HG03039 (cell line): ENCODE measurements around the gene TBCE.

Source experiments
- ATAC-seq: cut with Tn5 transposase; IDR thresholded peaks from one replicate; pipeline ENCODE4 v1.9.1; 2021; ENCODE audit warnings: mild to moderate bottlenecking, moderate library complexity; ENCODE audit not compliant: unreplicated experiment

The TBCE gene

GRCh38 chr1:235408503-235408960 lies 41.3 kb downstream of the TBCE start:
- no peak for ATAC-seq

DNA sequence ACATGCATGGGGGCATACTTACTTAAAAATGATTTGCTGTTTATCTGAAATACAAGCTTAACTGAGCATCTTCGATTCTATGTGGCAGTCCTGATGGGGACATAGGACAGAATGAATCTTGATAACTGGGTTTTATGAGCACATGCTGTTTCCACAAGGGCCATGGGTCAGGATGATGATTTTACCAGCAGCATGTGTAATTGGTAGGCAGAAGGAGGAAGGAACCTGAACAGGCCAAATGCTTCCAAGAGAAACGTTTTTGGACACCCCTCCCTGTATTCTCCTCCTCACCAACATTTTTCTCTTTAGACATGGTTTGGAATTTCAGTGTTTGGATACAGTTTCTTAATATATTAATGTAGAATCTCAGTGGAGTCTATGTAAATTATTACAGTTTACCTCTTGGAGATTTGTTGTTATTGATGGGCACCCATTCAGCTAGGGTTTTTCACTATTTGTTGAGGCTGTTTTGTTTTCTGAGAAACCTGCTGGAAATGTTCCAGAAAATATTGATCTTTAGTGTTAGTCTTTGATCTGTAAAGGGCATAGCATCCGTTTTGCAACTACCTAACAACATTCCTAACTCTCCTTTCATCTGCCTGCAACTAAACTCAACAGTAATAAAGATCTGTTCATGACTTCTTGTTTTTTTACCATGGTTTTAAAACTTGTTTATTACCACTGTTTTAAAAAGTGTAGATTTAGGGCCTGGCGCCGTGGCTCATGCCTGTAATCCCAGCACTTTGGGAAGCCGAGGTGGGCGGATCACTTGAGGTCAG lies 42.0 kb downstream of the TBCE start:
- ATAC-seq = no peak

GRCh38 chr1:235410467-235410866 lies 43.2 kb downstream of the TBCE start:
- ATAC-seq = no peak

DNA sequence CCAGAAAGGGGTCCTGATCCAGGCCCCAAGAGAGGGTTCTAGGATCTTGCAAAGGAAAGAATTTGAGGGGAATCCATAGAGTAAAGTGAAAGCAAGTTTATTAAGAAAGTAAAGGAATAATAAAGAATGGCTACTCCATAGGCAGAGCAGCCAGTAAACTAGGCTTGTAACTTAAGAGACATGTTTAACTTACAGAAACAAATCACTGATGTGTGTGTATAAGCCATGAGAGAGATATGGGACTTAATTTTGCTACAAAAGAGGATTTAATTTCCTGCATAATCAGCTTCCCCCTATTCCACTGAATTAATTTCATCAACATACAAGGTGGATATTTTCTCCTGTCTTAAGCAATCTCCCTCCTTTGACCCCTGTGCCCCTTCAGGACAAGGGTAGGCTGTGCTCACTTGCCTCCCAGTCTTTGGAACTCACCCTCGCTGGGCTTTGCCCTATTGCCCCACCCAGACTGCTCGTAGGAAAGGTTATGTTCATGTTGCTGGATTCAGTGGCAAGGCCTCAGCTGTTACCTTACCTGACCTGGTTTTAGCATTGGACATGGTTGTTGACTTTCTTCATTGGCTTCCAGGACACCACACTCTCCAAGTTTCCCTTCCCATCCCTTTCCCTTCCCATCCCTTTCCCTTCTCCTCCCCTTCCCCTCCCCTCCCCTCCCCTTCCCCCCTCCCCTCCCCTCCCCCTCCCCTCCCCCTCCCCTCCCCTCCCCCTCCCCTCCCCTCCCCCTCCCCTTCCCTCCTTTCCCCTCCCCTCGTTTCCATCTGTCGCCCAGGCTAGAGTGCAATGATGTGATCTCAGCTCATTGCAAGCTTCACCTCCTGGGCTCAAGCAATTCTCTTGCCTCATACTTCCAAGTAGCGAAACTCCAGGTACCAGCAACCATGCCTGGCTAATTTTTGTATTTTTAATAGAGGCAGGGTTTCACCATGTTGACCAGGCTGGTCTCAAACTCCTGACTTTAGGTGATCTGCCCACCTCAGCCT lies 44.6 kb downstream of the TBCE start:
- no peak for ATAC-seq

GRCh38 chr1:235415008-235415904 lies 48.0 kb downstream of the TBCE start:
- no peak for ATAC-seq

DNA sequence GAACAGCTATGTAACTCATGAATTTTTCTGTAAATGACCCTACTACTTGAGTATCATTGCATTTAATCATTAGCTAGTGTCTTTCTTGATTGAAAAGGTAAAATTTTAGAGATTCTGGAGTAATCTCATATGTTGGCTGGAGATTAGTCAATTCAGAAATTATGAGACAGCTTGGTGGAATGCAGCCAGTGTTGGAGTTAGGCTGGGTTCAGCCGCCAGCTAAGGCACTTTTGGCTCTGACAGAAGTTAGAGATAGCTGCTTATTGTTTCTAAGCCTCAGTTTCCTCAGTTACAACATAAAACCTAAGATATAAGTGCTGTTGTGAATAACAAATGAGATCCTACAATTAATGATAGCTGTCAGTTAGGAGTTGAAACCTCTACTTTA lies 49.4 kb downstream of the TBCE start:
- no peak for ATAC-seq

GRCh38 chr1:235417086-235417697 lies 50.0 kb downstream of the TBCE start:
- ATAC-seq = no peak

- no peak for ATAC-seq
Measured at GRCh38 chr1:235421751-235422150, 54.5 kb downstream of the TBCE start.

DNA sequence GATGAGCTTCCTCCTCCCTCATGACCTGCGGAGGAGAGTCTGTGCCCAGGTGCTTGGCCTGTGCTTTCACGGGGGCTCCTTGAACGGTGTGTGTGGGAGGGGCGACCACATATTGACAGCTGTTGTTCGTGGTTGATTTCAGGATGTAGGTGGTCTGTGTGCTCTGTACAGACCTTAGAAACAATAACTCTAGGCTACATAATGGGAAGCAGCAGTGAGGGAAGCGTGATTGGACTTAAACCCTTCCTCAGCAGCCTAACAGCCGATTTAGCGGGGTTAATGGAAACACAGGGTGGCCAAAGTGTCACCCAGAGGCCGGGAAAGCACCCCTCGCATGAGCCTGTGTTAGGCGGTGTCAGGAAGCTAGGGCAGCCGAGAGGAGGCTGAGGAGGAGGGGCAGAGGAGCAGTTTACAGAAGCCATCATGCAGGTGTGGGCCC lies 56.0 kb downstream of the TBCE start:
- ATAC-seq = no peak

DNA sequence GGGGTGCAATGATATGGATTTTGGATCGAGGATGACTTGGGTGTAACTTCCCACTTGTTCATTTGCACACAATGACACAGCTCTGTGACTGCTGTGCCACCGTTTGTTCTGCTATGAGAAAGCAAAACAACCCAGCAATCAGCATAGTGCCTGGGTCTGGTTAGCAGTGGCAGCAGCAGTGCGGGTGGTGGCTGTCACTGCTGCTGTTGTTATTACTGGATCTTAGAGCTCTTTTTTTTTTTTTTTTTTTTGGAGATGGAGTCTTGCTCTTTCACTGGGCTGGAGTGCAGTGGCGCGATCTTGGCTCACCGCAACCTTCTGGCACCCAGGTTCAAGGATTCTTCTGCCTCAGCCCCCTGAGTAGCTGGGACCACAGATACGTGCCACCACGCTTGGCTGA lies 56.9 kb downstream of the TBCE start:
- ATAC-seq = no peak

DNA sequence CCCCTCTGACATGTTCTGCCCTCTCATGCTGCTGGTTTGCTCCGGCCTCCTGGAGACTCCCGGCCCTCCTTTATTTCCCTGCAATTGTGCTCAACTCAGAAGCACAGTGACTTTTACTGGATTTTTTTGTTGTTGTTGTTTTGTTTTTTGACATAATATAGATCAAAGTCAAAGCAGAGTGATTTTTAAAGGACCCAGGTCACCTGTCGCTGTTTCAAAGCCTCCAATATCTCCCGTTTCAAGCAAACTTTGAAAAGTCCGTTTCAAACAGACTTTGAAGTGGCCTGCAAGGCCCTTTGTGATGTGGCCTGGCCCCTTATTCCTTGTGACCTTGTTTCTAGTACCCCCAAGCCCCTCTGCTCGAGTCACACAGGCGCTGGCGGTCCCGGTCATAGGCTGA lies 58.1 kb downstream of the TBCE start:
- ATAC-seq = no peak

DNA sequence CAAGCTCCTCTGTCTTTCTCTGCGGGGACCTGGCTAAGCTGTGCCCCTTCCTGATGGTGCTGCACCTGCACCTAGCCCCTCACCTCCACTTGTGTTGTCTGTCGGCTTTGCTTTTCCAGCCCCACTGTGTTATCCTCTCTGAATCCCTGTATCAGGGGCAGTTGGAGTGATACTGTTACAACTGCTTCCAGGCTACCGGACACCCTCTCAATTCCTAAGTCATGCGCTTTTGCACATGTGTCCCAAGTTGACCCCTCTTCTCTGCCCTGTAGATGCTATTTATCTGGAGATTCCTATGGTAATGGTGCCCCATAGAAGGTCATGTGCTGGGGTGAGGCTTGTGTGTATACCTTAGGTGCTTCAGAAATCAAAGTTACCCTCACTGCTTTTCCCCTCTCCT lies 58.9 kb downstream of the TBCE start:
- no peak for ATAC-seq

DNA sequence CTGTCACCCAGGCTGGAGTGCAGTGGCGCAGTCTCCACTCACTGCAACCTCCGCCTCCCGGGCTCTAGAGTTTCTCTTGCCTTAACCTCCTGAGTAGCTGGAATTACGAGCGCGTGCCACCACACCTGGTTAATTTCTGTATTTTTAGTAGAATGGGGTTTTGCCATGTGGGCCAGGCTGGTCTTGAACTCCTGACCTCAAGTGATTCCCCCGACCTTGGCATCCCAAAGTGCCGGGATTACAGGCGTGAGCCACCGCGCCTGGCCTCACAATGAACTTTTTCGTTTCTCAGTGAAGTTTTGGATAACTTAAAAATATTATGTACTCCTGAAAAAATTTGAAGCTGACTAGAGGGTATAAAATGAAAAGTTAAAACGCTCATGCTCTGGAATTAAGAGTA lies 59.5 kb downstream of the TBCE start:
- ATAC-seq = no peak

DNA sequence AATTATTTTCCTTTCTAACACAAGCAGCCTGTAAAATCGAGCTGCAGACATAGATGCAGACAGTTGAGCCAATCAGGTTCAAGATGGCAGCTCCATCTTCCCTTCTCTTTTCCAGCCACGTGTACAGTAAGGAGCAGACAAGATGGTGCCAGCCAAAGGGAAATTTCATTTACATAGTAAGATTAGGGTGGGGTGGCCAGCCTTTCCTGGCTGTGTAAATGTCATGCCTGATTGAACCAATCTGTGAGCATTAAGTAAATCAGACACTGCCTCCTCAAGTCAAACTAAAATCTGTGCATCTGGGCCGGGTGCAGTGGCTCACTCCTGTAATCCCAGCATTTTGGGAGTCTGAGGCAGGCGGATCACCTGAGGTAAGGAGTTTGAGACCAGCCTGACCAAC lies 60.2 kb downstream of the TBCE start:
- ATAC-seq = no peak

- no peak for ATAC-seq
Measured at GRCh38 chr1:235429143-235429542, 61.9 kb downstream of the TBCE start.

DNA sequence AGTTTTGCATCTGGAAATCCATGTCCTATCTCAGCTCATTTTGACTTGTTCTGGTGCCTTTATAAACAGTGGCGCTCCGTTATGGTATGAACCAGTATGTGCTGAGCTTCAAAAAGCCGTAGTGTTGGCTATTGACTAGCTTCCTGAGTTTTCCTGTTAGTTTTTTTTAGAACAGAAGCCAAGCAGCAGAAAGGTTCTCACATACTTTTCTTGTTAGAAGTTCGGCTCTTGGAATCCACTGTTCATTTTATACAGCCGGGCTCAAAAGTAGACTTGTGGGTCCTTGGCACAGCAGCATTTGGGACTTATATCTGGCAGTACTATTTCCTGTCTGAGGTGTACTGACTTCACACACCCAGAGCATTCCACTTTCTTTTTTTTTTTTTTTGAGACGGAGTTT lies 63.8 kb downstream of the TBCE start:
- no peak for ATAC-seq

GRCh38 chr1:235434001-235434400 lies 66.8 kb downstream of the TBCE start:
- ATAC-seq = no peak

DNA sequence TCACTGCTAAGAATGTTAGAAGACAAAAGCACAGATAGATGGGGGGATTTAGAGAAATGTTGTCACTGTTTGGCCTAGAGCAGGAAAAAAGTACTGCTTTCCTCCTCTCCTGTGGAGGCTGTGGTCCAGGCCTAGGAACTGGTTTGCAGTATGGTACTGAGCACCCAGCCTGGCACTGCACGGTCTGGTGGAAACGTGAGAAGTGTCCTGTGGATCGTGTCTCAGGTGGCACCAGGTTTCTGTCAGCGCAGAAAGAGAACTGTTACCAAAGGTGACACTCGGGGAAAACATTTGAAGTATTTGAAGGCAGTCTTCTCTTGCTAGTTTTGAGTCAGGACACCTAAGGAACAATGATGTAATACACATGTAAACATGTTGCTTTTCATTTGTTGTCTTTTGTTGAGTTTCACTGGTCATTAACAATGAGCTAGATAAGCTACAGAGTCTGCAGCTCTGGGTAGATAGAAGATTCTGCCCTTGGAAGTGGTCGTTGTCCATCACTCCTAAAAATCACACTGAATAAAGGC lies 74.0 kb downstream of the TBCE start:
- ATAC-seq = no peak

GRCh38 chr1:235442788-235443429 lies 75.7 kb downstream of the TBCE start:
- no peak for ATAC-seq

DNA sequence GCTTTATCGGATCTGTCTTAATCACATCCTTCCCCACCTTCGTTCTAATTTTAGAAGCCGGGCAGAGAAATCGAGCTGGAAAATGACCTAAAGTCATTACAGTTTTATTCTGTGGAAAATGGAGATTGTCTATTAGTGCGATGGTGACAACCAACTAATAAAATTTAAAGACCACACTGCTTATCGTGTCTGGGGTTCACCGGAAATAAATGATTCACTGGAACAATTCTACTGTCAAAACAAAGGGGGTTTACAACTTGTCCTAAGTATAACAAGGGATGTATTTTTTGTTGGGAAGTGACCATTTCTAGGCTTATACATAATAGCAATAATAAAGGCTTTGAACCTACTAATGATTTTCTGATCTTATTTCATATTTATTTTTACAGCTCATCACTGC lies 81.4 kb downstream of the TBCE start:
- no peak for ATAC-seq
